A549 treated with CORT108297 at 1 μM for 4 hours (cell line): ENCODE measurements around the gene BNC2. TPM values are rescaled to one million over a fixed set of nuclear protein-coding genes. Genes with fewer than 3 reads are reported as not detected.

Experiments
- total RNA-seq: library from RNA; stranded (reverse); fragments of 200-300 nt; extraction: Qiagen RNA extraction; gene quantifications from 5 replicates; pipeline ENCODE4 v1.2.3, GENCODE V29; 2022

BNC2 gene, protein sequence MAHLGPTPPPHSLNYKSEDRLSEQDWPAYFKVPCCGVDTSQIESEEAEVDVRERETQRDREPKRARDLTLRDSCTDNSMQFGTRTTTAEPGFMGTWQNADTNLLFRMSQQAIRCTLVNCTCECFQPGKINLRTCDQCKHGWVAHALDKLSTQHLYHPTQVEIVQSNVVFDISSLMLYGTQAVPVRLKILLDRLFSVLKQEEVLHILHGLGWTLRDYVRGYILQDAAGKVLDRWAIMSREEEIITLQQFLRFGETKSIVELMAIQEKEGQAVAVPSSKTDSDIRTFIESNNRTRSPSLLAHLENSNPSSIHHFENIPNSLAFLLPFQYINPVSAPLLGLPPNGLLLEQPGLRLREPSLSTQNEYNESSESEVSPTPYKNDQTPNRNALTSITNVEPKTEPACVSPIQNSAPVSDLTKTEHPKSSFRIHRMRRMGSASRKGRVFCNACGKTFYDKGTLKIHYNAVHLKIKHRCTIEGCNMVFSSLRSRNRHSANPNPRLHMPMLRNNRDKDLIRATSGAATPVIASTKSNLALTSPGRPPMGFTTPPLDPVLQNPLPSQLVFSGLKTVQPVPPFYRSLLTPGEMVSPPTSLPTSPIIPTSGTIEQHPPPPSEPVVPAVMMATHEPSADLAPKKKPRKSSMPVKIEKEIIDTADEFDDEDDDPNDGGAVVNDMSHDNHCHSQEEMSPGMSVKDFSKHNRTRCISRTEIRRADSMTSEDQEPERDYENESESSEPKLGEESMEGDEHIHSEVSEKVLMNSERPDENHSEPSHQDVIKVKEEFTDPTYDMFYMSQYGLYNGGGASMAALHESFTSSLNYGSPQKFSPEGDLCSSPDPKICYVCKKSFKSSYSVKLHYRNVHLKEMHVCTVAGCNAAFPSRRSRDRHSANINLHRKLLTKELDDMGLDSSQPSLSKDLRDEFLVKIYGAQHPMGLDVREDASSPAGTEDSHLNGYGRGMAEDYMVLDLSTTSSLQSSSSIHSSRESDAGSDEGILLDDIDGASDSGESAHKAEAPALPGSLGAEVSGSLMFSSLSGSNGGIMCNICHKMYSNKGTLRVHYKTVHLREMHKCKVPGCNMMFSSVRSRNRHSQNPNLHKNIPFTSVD
- 4.1 to 5.5 TPM (median 4.3 TPM) in 5 replicates for total RNA-seq

DNA sequence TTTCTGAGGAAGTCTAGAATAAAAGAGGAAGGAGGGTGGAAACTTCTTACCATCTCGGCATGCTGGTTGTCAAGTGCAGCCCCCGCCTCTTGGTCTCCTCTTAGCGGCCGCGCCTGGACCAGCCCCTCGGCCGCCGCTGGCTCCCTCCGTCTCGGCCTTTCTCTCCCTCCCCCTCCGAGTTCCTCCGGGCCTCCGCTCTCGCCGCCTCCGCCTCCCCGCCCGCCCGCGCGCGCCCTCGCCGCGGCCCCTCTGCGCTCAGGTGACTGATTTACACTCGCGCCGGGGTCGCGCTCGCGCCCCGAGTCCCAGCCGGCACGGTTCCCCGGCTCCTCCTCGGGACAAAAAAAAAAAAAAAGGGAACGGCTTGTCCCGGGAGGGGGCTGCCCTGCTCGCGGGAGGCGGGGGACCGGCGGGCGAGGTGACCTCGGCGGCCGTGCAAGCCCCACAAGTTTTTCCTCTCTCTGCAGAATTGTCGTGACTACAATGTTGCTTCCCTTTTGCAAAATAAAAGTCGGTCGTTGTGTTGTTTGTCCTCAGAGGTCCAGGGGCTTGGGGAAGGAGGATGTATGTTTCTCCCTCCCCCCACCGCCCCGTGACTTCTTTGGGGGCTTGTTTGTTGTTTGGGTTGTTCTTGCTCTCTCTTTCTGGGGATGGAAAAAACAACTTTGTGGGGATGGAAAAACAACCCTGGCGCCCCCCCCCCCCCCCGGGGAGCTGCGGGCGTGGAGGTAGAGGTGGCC lies at the start of gene BNC2:
Gene BNC2 (minus strand): TSS at position 75 of the 740 bp plus-strand sequence. CDS start 22 bp downstream, at position 53.

